ENCODE measurements around the gene LGALS4. TPM values are rescaled to one million over a fixed set of nuclear protein-coding genes. Genes with fewer than 3 reads are reported as not detected.
A peak's percentile ranks its signal among the peaks of the same experiment; 100 is the strongest.

Gene LGALS4
- total RNA-seq, 4 donors from 2014 or later: 1.1 to 2.7 (median 1.9) TPM

GRCh38 chr19:38852231-38853044 lies 39.7 kb upstream of the LGALS4 start:
- TF ChIP-seq CTCF (IDR thresholded peaks at IDR 0.05) (no peak), POLR2A (IDR thresholded peaks at IDR 0.05) (no peak)
- intact Hi-C loops (cut with DNase I; ENCODE audit: low total_unique reads): no loop called here
- 1% methylated on average over 51 to 52 of the region's 52 CpGs for WGBS, 2 donors
- H3K4me3 ChIP-seq (ENCODE audit: low read depth, poor library complexity, severe bottlenecking): peak overlapping the region; percentile 91
- DNase-seq (ENCODE audit: low spot score in 2 of 2): peak; percentile 70 to 94

GRCh38 chr19:38851622-38852230 lies 39.0 kb upstream of the LGALS4 start:
- peak overlapping the region; percentile 91 for H3K4me3 ChIP-seq (ENCODE audit: low read depth, poor library complexity, severe bottlenecking)
- intact Hi-C loops (cut with DNase I; ENCODE audit: low total_unique reads): no loop called here
- TF ChIP-seq CTCF (IDR thresholded peaks at IDR 0.05): no peak
- TF ChIP-seq POLR2A (IDR thresholded peaks at IDR 0.05): peak in 1 of 2 donors; percentile 61
- DNase-seq (ENCODE audit: low spot score in 2 of 2): peak; percentile 92 to 99
- WGBS, 2 donors: 0% methylated on average over 39 to 53 of the region's 67 CpGs

GRCh38 chr19:38850976-38851621 lies 38.4 kb upstream of the LGALS4 start:
- H3K4me3 ChIP-seq (ENCODE audit: low read depth, poor library complexity, severe bottlenecking): peak overlapping the region; percentile 48
- intact Hi-C loops (cut with DNase I; ENCODE audit: low total_unique reads): no loop called here
- DNase-seq (ENCODE audit: low spot score in 2 of 2): peak in 1 of 2 donors; percentile 91
- WGBS, 2 donors: 0 to 1% methylated on average over 38 to 40 of the region's 40 CpGs
- TF ChIP-seq POLR2A (IDR thresholded peaks at IDR 0.05) (no peak), CTCF (IDR thresholded peaks at IDR 0.05) (no peak)

- H3K4me3 ChIP-seq (ENCODE audit: low read depth, poor library complexity, severe bottlenecking): peak overlapping the region; percentile 48
- WGBS, 2 donors: 0 to 1% methylated on average over 26 of the region's 26 CpGs
- no peak for DNase-seq (ENCODE audit: low spot score in 2 of 2)
- TF ChIP-seq POLR2A (IDR thresholded peaks at IDR 0.05): peak in 1 of 2 donors; percentile 67
- no peak for TF ChIP-seq CTCF (IDR thresholded peaks at IDR 0.05)
- intact Hi-C loops (cut with DNase I; ENCODE audit: low total_unique reads): no loop called here
Observed at GRCh38 chr19:38850436-38850975, 37.8 kb upstream of the LGALS4 start.

GRCh38 chr19:38849860-38850435 lies 37.2 kb upstream of the LGALS4 start, which contains the start of gene HNRNPL:
HNRNPL (minus strand) TSS chr19:38849986; CDS start chr19:38849966, 20 bp downstream.
- peak; percentile 100 for DNase-seq (ENCODE audit: low spot score in 2 of 2)
- 0% methylated on average over 32 to 40 of the region's 50 CpGs for WGBS, 2 donors
- peak within 1 kb of the TSS; percentile 89 for H3K4me3 ChIP-seq (ENCODE audit: low read depth, poor library complexity, severe bottlenecking)
- intact Hi-C loops (cut with DNase I; ENCODE audit: low total_unique reads): no loop called here
- TF ChIP-seq CTCF (IDR thresholded peaks at IDR 0.05) (peak in 1 of 3 donors; percentile 77), POLR2A (IDR thresholded peaks at IDR 0.05) (peak in 1 of 2 donors; percentile 98)
